ENCODE measurements around the gene KIAA0825. TPM values are rescaled to one million over a fixed set of nuclear protein-coding genes. Genes with fewer than 3 reads are reported as not detected.

KIAA0825 gene
- total and polyA plus RNA-seq, 2 donors (not counting 1 experiment from before 2014, with no cell fraction given) = 1.7 to 3.6 TPM

DNA sequence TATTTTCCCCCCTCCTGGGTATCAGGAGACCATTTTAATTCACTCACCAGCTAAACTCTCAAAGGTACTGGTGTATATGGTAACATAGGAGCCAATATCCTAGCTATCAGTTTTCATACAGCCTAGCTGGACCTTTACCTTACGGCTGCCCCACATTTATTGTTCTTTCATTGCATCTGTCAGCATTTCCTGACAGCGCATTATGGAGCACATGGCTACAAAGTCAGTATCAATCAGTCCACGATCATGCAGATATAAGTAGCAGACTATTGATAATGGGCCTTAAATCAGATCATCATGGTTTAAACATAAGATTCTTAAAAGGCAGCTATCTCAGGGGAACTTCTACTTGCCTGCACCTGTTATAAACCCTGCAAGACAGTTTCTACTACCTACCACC, 304.7 kb downstream of the KIAA0825 start:
- TF ChIP-seq EZH2 (IDR thresholded peaks at IDR 0.05; ENCODE audit: low read length, missing control alignments) = no peak
- TF ChIP-seq, protein P1, sequence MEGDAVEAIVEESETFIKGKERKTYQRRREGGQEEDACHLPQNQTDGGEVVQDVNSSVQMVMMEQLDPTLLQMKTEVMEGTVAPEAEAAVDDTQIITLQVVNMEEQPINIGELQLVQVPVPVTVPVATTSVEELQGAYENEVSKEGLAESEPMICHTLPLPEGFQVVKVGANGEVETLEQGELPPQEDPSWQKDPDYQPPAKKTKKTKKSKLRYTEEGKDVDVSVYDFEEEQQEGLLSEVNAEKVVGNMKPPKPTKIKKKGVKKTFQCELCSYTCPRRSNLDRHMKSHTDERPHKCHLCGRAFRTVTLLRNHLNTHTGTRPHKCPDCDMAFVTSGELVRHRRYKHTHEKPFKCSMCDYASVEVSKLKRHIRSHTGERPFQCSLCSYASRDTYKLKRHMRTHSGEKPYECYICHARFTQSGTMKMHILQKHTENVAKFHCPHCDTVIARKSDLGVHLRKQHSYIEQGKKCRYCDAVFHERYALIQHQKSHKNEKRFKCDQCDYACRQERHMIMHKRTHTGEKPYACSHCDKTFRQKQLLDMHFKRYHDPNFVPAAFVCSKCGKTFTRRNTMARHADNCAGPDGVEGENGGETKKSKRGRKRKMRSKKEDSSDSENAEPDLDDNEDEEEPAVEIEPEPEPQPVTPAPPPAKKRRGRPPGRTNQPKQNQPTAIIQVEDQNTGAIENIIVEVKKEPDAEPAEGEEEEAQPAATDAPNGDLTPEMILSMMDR (conservative IDR thresholded peaks at IDR 0.05 in 1 of 2, IDR thresholded peaks at IDR 0.05 in 1 of 2; ENCODE audit: low read depth in 1 of 2, low read length in 2 of 2) = no peak
- Histone ChIP-seq H3K4me2 (ENCODE audit: extremely low read depth, insufficient read depth, low read length) (no peak overlapping the region), H3K4me1 (ENCODE audit: control insufficient read depth, extremely low read depth, insufficient read depth, low read length) (no peaks in the 10 kb centered on the region), H3K27me3 (ENCODE audit: control insufficient read depth, insufficient read depth, low read length) (no peaks in the 10 kb centered on the region), H3K9ac (ENCODE audit: insufficient read depth, low read length) (no peak overlapping the region), H3K9me3 (ENCODE audit: control insufficient read depth, insufficient read depth, low read depth, low read length) (no peaks in the 10 kb centered on the region), H3K27ac (ENCODE audit: insufficient read depth, low read length) (no peak overlapping the region), H3K36me3 (ENCODE audit: control insufficient read depth, insufficient read depth, low read length) (no peaks in the 10 kb centered on the region), H2AFZ (ENCODE audit: low read length) (no peak overlapping the region), H4K20me1 (ENCODE audit: control insufficient read depth, extremely low read depth, insufficient read depth, low read length) (no peaks in the 10 kb centered on the region), H3K79me2 (ENCODE audit: control insufficient read depth, insufficient read depth, low read length) (no peaks in the 10 kb centered on the region), H3K4me3 (replicated peaks in 1 of 4; ENCODE audit: control extremely low read depth in 1 of 4, insufficient read depth in 1 of 4, low read depth in 3 of 4, low read length in 4 of 4) (no peak overlapping the region)
- no peak for DNase-seq (ENCODE audit: low read depth in 2 of 2)

DNA sequence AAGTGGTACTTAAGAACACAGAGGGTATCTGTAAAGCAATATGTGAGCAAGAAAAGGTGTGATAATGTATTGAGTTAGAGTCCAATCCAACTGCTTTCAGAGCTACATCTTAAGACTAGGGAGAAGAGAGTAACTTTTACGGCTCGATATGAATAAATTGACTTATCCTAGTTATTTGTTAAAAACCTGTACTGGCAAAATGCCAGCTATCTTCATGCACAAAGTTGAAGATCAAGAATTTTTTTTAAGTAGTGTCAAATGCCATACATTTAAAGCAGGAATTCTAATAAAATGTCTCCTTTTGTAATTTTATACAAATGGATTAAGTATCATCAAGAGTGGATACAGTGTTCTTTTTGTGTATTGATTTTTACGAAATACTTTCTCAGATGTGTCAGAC, 305.2 kb downstream of the KIAA0825 start:
- no peak overlapping the region for H3K9ac ChIP-seq (ENCODE audit: insufficient read depth, low read length)
- H3K4me2 ChIP-seq (ENCODE audit: extremely low read depth, insufficient read depth, low read length) = no peak overlapping the region
- H3K36me3 ChIP-seq (ENCODE audit: control insufficient read depth, insufficient read depth, low read length) = no peaks in the 10 kb centered on the region
- no peak for TF ChIP-seq EZH2 (IDR thresholded peaks at IDR 0.05; ENCODE audit: low read length, missing control alignments)
- TF ChIP-seq, protein P1 (conservative IDR thresholded peaks at IDR 0.05 in 1 of 2, IDR thresholded peaks at IDR 0.05 in 1 of 2; ENCODE audit: low read depth in 1 of 2, low read length in 2 of 2) = no peak
- H4K20me1 ChIP-seq (ENCODE audit: control insufficient read depth, extremely low read depth, insufficient read depth, low read length) = no peaks in the 10 kb centered on the region
- no peaks in the 10 kb centered on the region for H3K27me3 ChIP-seq (ENCODE audit: control insufficient read depth, insufficient read depth, low read length)
- H3K4me1 ChIP-seq (ENCODE audit: control insufficient read depth, extremely low read depth, insufficient read depth, low read length) = no peaks in the 10 kb centered on the region
- H3K4me3 ChIP-seq (replicated peaks in 1 of 4; ENCODE audit: control extremely low read depth in 1 of 4, insufficient read depth in 1 of 4, low read depth in 3 of 4, low read length in 4 of 4) = no peak overlapping the region
- no peak overlapping the region for H3K27ac ChIP-seq (ENCODE audit: insufficient read depth, low read length)
- H3K9me3 ChIP-seq (ENCODE audit: control insufficient read depth, insufficient read depth, low read depth, low read length) = no peaks in the 10 kb centered on the region
- no peak overlapping the region for H2AFZ ChIP-seq (ENCODE audit: low read length)
- no peak for DNase-seq (ENCODE audit: low read depth in 2 of 2)
- no peaks in the 10 kb centered on the region for H3K79me2 ChIP-seq (ENCODE audit: control insufficient read depth, insufficient read depth, low read length)

DNA sequence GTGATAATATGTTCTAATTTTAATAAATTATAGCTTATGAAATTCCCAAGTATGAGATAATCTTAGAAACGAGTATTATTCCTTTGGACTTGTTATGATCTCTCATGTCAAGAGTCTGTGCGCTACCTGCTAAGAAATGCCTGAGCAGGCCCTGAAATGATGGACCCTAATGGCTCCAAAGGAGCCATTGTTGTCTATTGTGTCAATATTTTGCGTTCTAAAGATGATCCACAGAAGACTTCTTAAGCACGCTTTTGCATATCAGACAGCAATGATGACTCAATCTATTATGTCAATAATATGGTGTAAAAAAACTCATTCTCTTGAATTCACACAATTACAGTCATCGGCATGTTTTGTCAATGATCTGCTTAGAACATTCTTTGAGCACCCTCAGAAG, 306.1 kb downstream of the KIAA0825 start:
- H4K20me1 ChIP-seq (ENCODE audit: control insufficient read depth, extremely low read depth, insufficient read depth, low read length) = no peaks in the 10 kb centered on the region
- DNase-seq (ENCODE audit: low read depth in 2 of 2) = no peak
- no peaks in the 10 kb centered on the region for H3K79me2 ChIP-seq (ENCODE audit: control insufficient read depth, insufficient read depth, low read length)
- H3K4me2 ChIP-seq (ENCODE audit: extremely low read depth, insufficient read depth, low read length) = no peak overlapping the region
- H3K27ac ChIP-seq (ENCODE audit: insufficient read depth, low read length) = no peak overlapping the region
- H3K4me1 ChIP-seq (ENCODE audit: control insufficient read depth, extremely low read depth, insufficient read depth, low read length) = no peaks in the 10 kb centered on the region
- H2AFZ ChIP-seq (ENCODE audit: low read length) = no peak overlapping the region
- TF ChIP-seq, protein P1 (conservative IDR thresholded peaks at IDR 0.05 in 1 of 2, IDR thresholded peaks at IDR 0.05 in 1 of 2; ENCODE audit: low read depth in 1 of 2, low read length in 2 of 2) = no peak
- no peak for TF ChIP-seq EZH2 (IDR thresholded peaks at IDR 0.05; ENCODE audit: low read length, missing control alignments)
- H3K4me3 ChIP-seq (replicated peaks in 1 of 4; ENCODE audit: control extremely low read depth in 1 of 4, insufficient read depth in 1 of 4, low read depth in 3 of 4, low read length in 4 of 4) = no peak overlapping the region
- H3K9me3 ChIP-seq (ENCODE audit: control insufficient read depth, insufficient read depth, low read depth, low read length) = no peaks in the 10 kb centered on the region
- no peaks in the 10 kb centered on the region for H3K27me3 ChIP-seq (ENCODE audit: control insufficient read depth, insufficient read depth, low read length)
- H3K9ac ChIP-seq (ENCODE audit: insufficient read depth, low read length) = no peak overlapping the region
- H3K36me3 ChIP-seq (ENCODE audit: control insufficient read depth, insufficient read depth, low read length) = no peaks in the 10 kb centered on the region

Measured in fibroblast of lung (primary cell).